ENCODE measurements around the gene THOP1.

The THOP1 gene

GRCh38 chr19:2755811-2756210 lies 29.5 kb upstream of the THOP1 start:
- Histone ChIP-seq H3K27ac (ENCODE audit: low read length, poor library complexity, severe bottlenecking) (no peak overlapping the region), H2BK120ac (ENCODE audit: low read depth, low read length) (no peak overlapping the region), H2AFZ (ENCODE audit: low read depth, low read length) (no peak overlapping the region), H3K4me1 (ENCODE audit: control insufficient read depth, insufficient read depth, low read depth, low read length) (no peaks in the 10 kb centered on the region), H3K9ac (ENCODE audit: low read length) (no peak overlapping the region), H4K8ac (ENCODE audit: low read length) (no peak overlapping the region), H3K79me1 (replicated peaks; ENCODE audit: low read length, poor library complexity, severe bottlenecking) (peaks cover 21% of the 10 kb centered on the region), H3K4ac (ENCODE audit: low read depth in 1 of 2, low read length in 2 of 2) (no peak overlapping the region), H3K36me3 (ENCODE audit: control insufficient read depth in 1 of 2, insufficient read depth in 2 of 2, low read depth in 1 of 2, low read length in 2 of 2) (peaks cover 62 to 81% of the 10 kb centered on the region in 2 experiments), H2BK12ac (ENCODE audit: low read length in 2 of 2) (no peak overlapping the region), H2BK5ac (ENCODE audit: low read depth, low read length, poor library complexity, severe bottlenecking) (no peak overlapping the region), H3K18ac (ENCODE audit: low read depth in 1 of 2, low read length in 2 of 2) (no peak overlapping the region), H4K91ac (ENCODE audit: low read length) (no peak overlapping the region), H3K14ac (ENCODE audit: low read length in 2 of 2) (no peak overlapping the region), H3K4me3 (ENCODE audit: insufficient read depth in 1 of 2, low read depth in 1 of 2, low read length in 2 of 2) (no peak overlapping the region), H3K9me3 (ENCODE audit: control insufficient read depth, low read length) (no peaks in the 10 kb centered on the region), H3K27me3 (ENCODE audit: control insufficient read depth in 1 of 2, insufficient read depth in 1 of 2, low read length in 2 of 2) (no peaks in the 10 kb centered on the region), H2BK15ac (ENCODE audit: low read depth, poor library complexity, severe bottlenecking) (no peak overlapping the region), H3K4me2 (ENCODE audit: low read length, poor library complexity, severe bottlenecking) (no peak overlapping the region), H3K23ac (ENCODE audit: low read length in 2 of 2) (no peak overlapping the region), H2AK5ac (ENCODE audit: low read length, severe bottlenecking) (no peak overlapping the region)
- DNase-seq = no peak
- WGBS = 96% methylated on average over 10 of the region's 16 CpGs

GRCh38 chr19:2756477-2756876 lies 28.8 kb upstream of the THOP1 start:
- H2BK120ac ChIP-seq (ENCODE audit: low read depth, low read length) = no peak overlapping the region
- H2AFZ ChIP-seq (ENCODE audit: low read depth, low read length) = no peak overlapping the region
- H2AK5ac ChIP-seq (ENCODE audit: low read length, severe bottlenecking) = no peak overlapping the region
- no peak overlapping the region for H4K8ac ChIP-seq (ENCODE audit: low read length)
- H3K18ac ChIP-seq (ENCODE audit: low read depth in 1 of 2, low read length in 2 of 2) = no peak overlapping the region
- no peak overlapping the region for H3K4ac ChIP-seq (ENCODE audit: low read depth in 1 of 2, low read length in 2 of 2)
- peaks cover 27% of the 10 kb centered on the region for H3K79me1 ChIP-seq (replicated peaks; ENCODE audit: low read length, poor library complexity, severe bottlenecking)
- no peak overlapping the region for H3K9ac ChIP-seq (ENCODE audit: low read length)
- no peaks in the 10 kb centered on the region for H3K4me1 ChIP-seq (ENCODE audit: control insufficient read depth, insufficient read depth, low read depth, low read length)
- no peak overlapping the region for H3K4me3 ChIP-seq (ENCODE audit: insufficient read depth in 1 of 2, low read depth in 1 of 2, low read length in 2 of 2)
- H3K4me2 ChIP-seq (ENCODE audit: low read length, poor library complexity, severe bottlenecking) = no peak overlapping the region
- H3K14ac ChIP-seq (ENCODE audit: low read length in 2 of 2) = no peak overlapping the region
- H3K27ac ChIP-seq (ENCODE audit: low read length, poor library complexity, severe bottlenecking) = no peak overlapping the region
- peaks cover 69 to 87% of the 10 kb centered on the region in 2 experiments for H3K36me3 ChIP-seq (ENCODE audit: control insufficient read depth in 1 of 2, insufficient read depth in 2 of 2, low read depth in 1 of 2, low read length in 2 of 2)
- no peak overlapping the region for H2BK15ac ChIP-seq (ENCODE audit: low read depth, poor library complexity, severe bottlenecking)
- H3K9me3 ChIP-seq (ENCODE audit: control insufficient read depth, low read length) = no peaks in the 10 kb centered on the region
- WGBS = 97% methylated on average over 7 of the region's 8 CpGs
- H3K27me3 ChIP-seq (ENCODE audit: control insufficient read depth in 1 of 2, insufficient read depth in 1 of 2, low read length in 2 of 2) = no peaks in the 10 kb centered on the region
- H4K91ac ChIP-seq (ENCODE audit: low read length) = no peak overlapping the region
- H2BK5ac ChIP-seq (ENCODE audit: low read depth, low read length, poor library complexity, severe bottlenecking) = no peak overlapping the region
- H2BK12ac ChIP-seq (ENCODE audit: low read length in 2 of 2) = no peak overlapping the region
- H3K23ac ChIP-seq (ENCODE audit: low read length in 2 of 2) = no peak overlapping the region
- DNase-seq = no peak

- no peak overlapping the region for H3K27ac ChIP-seq (ENCODE audit: low read length, poor library complexity, severe bottlenecking)
- no peak overlapping the region for H2BK12ac ChIP-seq (ENCODE audit: low read length in 2 of 2)
- no peaks in the 10 kb centered on the region for H3K27me3 ChIP-seq (ENCODE audit: control insufficient read depth in 1 of 2, insufficient read depth in 1 of 2, low read length in 2 of 2)
- no peak overlapping the region for H3K4me3 ChIP-seq (ENCODE audit: insufficient read depth in 1 of 2, low read depth in 1 of 2, low read length in 2 of 2)
- no peak overlapping the region for H3K4ac ChIP-seq (ENCODE audit: low read depth in 1 of 2, low read length in 2 of 2)
- no peak overlapping the region for H3K4me2 ChIP-seq (ENCODE audit: low read length, poor library complexity, severe bottlenecking)
- H4K91ac ChIP-seq (ENCODE audit: low read length) = no peak overlapping the region
- H3K4me1 ChIP-seq (ENCODE audit: control insufficient read depth, insufficient read depth, low read depth, low read length) = no peaks in the 10 kb centered on the region
- H3K79me1 ChIP-seq (replicated peaks; ENCODE audit: low read length, poor library complexity, severe bottlenecking) = peaks cover 32% of the 10 kb centered on the region
- no peak overlapping the region for H2BK15ac ChIP-seq (ENCODE audit: low read depth, poor library complexity, severe bottlenecking)
- no peak overlapping the region for H4K8ac ChIP-seq (ENCODE audit: low read length)
- H2AK5ac ChIP-seq (ENCODE audit: low read length, severe bottlenecking) = no peak overlapping the region
- no peak overlapping the region for H3K14ac ChIP-seq (ENCODE audit: low read length in 2 of 2)
- no peak overlapping the region for H2BK5ac ChIP-seq (ENCODE audit: low read depth, low read length, poor library complexity, severe bottlenecking)
- 95% methylated on average over 48 of the region's 48 CpGs for WGBS
- H3K36me3 ChIP-seq (ENCODE audit: control insufficient read depth in 1 of 2, insufficient read depth in 2 of 2, low read depth in 1 of 2, low read length in 2 of 2) = peaks cover 73 to 94% of the 10 kb centered on the region in 2 experiments
- no peaks in the 10 kb centered on the region for H3K9me3 ChIP-seq (ENCODE audit: control insufficient read depth, low read length)
- H3K18ac ChIP-seq (ENCODE audit: low read depth in 1 of 2, low read length in 2 of 2) = no peak overlapping the region
- DNase-seq = no peak
- H3K9ac ChIP-seq (ENCODE audit: low read length) = no peak overlapping the region
- H2AFZ ChIP-seq (ENCODE audit: low read depth, low read length) = no peak overlapping the region
- no peak overlapping the region for H3K23ac ChIP-seq (ENCODE audit: low read length in 2 of 2)
- no peak overlapping the region for H2BK120ac ChIP-seq (ENCODE audit: low read depth, low read length)
Measured at GRCh38 chr19:2756921-2757881, 28.1 kb upstream of the THOP1 start.

GRCh38 chr19:2758601-2759313 lies 26.5 kb upstream of the THOP1 start:
- no peak overlapping the region for H2BK12ac ChIP-seq (ENCODE audit: low read length in 2 of 2)
- H3K9ac ChIP-seq (ENCODE audit: low read length) = no peak overlapping the region
- no peaks in the 10 kb centered on the region for H3K27me3 ChIP-seq (ENCODE audit: control insufficient read depth in 1 of 2, insufficient read depth in 1 of 2, low read length in 2 of 2)
- peaks cover 47% of the 10 kb centered on the region for H3K79me1 ChIP-seq (replicated peaks; ENCODE audit: low read length, poor library complexity, severe bottlenecking)
- H3K4me3 ChIP-seq (ENCODE audit: insufficient read depth in 1 of 2, low read depth in 1 of 2, low read length in 2 of 2) = no peak overlapping the region
- H4K91ac ChIP-seq (ENCODE audit: low read length) = no peak overlapping the region
- no peak overlapping the region for H2BK120ac ChIP-seq (ENCODE audit: low read depth, low read length)
- WGBS = 97% methylated on average over 17 of the region's 17 CpGs
- H3K27ac ChIP-seq (ENCODE audit: low read length, poor library complexity, severe bottlenecking) = no peak overlapping the region
- no peak overlapping the region for H3K4me2 ChIP-seq (ENCODE audit: low read length, poor library complexity, severe bottlenecking)
- DNase-seq = no peak
- H2AK5ac ChIP-seq (ENCODE audit: low read length, severe bottlenecking) = no peak overlapping the region
- peaks cover 83 to 94% of the 10 kb centered on the region in 2 experiments for H3K36me3 ChIP-seq (ENCODE audit: control insufficient read depth in 1 of 2, insufficient read depth in 2 of 2, low read depth in 1 of 2, low read length in 2 of 2)
- no peak overlapping the region for H2BK5ac ChIP-seq (ENCODE audit: low read depth, low read length, poor library complexity, severe bottlenecking)
- no peak overlapping the region for H3K14ac ChIP-seq (ENCODE audit: low read length in 2 of 2)
- H3K4me1 ChIP-seq (ENCODE audit: control insufficient read depth, insufficient read depth, low read depth, low read length) = no peaks in the 10 kb centered on the region
- no peak overlapping the region for H3K18ac ChIP-seq (ENCODE audit: low read depth in 1 of 2, low read length in 2 of 2)
- H2AFZ ChIP-seq (ENCODE audit: low read depth, low read length) = no peak overlapping the region
- no peak overlapping the region for H2BK15ac ChIP-seq (ENCODE audit: low read depth, poor library complexity, severe bottlenecking)
- no peak overlapping the region for H3K4ac ChIP-seq (ENCODE audit: low read depth in 1 of 2, low read length in 2 of 2)
- no peak overlapping the region for H4K8ac ChIP-seq (ENCODE audit: low read length)
- no peak overlapping the region for H3K23ac ChIP-seq (ENCODE audit: low read length in 2 of 2)
- no peaks in the 10 kb centered on the region for H3K9me3 ChIP-seq (ENCODE audit: control insufficient read depth, low read length)
